Panc1 (cell line): Measurements from ENCODE around the gene SYCP2. TPM values are rescaled to one million over a fixed set of nuclear protein-coding genes. Genes with fewer than 3 reads are reported as not detected.

ENCODE experiments used
- ATAC-seq: fragments of 200-7000 bp; cut with Tn5 transposase; 2 replicates; pipeline ENCODE4 v1.9.1; 2020; ENCODE audit warnings: mild to moderate bottlenecking, moderate library complexity
- Bru-seq: library from RNA; stranded (reverse); fragments of 400-500 nt; gene quantifications from one replicate; lab custom pipeline; 2021; lab: Mats Ljungman, UMichigan
- BruChase-seq, 2 experiments: library from RNA; stranded (reverse); fragments of 400-500 nt; gene quantifications; one replicate each; lab custom pipeline; 2021; lab: Mats Ljungman, UMichigan
- BruUV-seq: library from RNA; stranded (reverse); fragments of 400-500 nt; replicated peaks from 2 replicates; lab custom pipeline; 2021; lab: Mats Ljungman, UMichigan
- CTCF ChIA-PET: fragments of 300-600 bp; sonication (Branson Sonifier 250); formaldehyde crosslinking; loops from one replicate; lab custom pipeline; 2022; ENCODE audit warnings: antibody characterized with exemption; lab: Charles Lee
- POLR2A ChIA-PET: fragments of 300-600 bp; sonication (Branson Sonifier 250); formaldehyde crosslinking; loops from one replicate; lab custom pipeline; 2022; ENCODE audit warnings: antibody characterized with exemption; lab: Charles Lee
- DNase-seq: peaks from one replicate; pipeline ENCODE4 v3.0.0-alpha.2; 2010; ENCODE audit warnings: low read depth, low spot score
- H3K27ac ChIP-seq: 2 replicates; pipeline ENCODE4 v1.5.1; 2011; ENCODE audit warnings: mild to moderate bottlenecking, low read length, inconsistent platforms
- H3K27me3 ChIP-seq: fragments of 200-500 bp; sonication (Bioruptor generic); 2 replicates; pipeline ENCODE4 v1.6.0; 2014; ENCODE audit warnings: low read length, inconsistent platforms; ENCODE audit not compliant: control insufficient read depth, insufficient read depth
- H3K36me3 ChIP-seq: fragments of 200-500 bp; sonication (Bioruptor generic); 2 replicates; pipeline ENCODE4 v1.5.1; 2014; ENCODE audit warnings: inconsistent platforms, mild to moderate bottlenecking, low read length, moderate library complexity; ENCODE audit not compliant: control insufficient read depth, insufficient read depth
- H3K4me1 ChIP-seq: 2 replicates; pipeline ENCODE4 v1.5.1; 2011; ENCODE audit warnings: inconsistent platforms, mild to moderate bottlenecking, low read length, moderate library complexity; ENCODE audit not compliant: control insufficient read depth, insufficient read depth
- H3K4me3 ChIP-seq, 2 experiments: 2 replicates each; pipeline ENCODE4 v1.5.1; 2011 to 2012; ENCODE audit warnings: low read depth in 2 of 2, low read length in 2 of 2, mild to moderate bottlenecking in 2 of 2, inconsistent platforms in 1 of 2, moderate library complexity in 1 of 2
- H3K9me3 ChIP-seq: fragments of 200-500 bp; sonication (Bioruptor generic); 2 replicates; pipeline ENCODE4 v1.5.1; 2014; ENCODE audit warnings: low read depth, mild to moderate bottlenecking, inconsistent platforms, low read length, moderate library complexity; ENCODE audit not compliant: control insufficient read depth, insufficient read depth
- POLR2AphosphoS5 ChIP-seq: IDR thresholded peaks from 2 replicates; pipeline ENCODE4 v1.6.1; 2012; ENCODE audit warnings: mild to moderate bottlenecking, low read depth, low read length, moderate library complexity
- REST ChIP-seq, 2 experiments: IDR thresholded peaks; 2 replicates each; pipeline ENCODE4 v1.6.1; 2011 to 2012; ENCODE audit warnings: low read depth in 2 of 2, control low read depth in 1 of 2, low read length in 1 of 2, mild to moderate bottlenecking in 1 of 2, moderate library complexity in 1 of 2; ENCODE audit not compliant: insufficient read depth in 1 of 2
- SIN3A ChIP-seq: IDR thresholded peaks from 2 replicates; pipeline ENCODE4 v1.6.1; 2012; ENCODE audit warnings: low read depth, mild to moderate bottlenecking, low read length, moderate library complexity, borderline replicate concordance; ENCODE audit not compliant: insufficient read depth
- TCF7L2 ChIP-seq: IDR thresholded peaks from 2 replicates; pipeline ENCODE4 v1.6.1; 2011; ENCODE audit warnings: mild to moderate bottlenecking, low read depth, low read length, inconsistent platforms
- in situ Hi-C: cut with HindIII; loops from 2 replicates; pipeline ENCODE4 v1.10.0; 2016; ENCODE audit warnings: low sequenced_read_pairs, low pct_unique_long_range_greater_than_20kb
- intact Hi-C: fragments of 100-400 bp; cut with micrococcal nuclease; formaldehyde crosslinking; loops from one replicate; pipeline ENCODE4 v1.10.0; 2022; ENCODE audit not compliant: unreplicated experiment
- long read RNA-seq: library from polyadenylated mRNA; unstranded; transcript quantifications from one replicate; pipeline ENCODE4 v2.0.0, GENCODE V29; 2021; ENCODE audit not compliant: unreplicated experiment
- polyA plus RNA-seq: library from polyadenylated mRNA; unstranded; fragments of >200 nt; gene quantifications from one replicate; pipeline ENCODE4 v1.2.1, GENCODE V29; 2012; ENCODE audit warnings: missing spikeins; ENCODE audit not compliant: insufficient read length
- total RNA-seq: library from RNA; stranded (reverse); gene quantifications from one replicate; pipeline ENCODE4 v1.2.1, GENCODE V29; 2021; ENCODE audit not compliant: unreplicated experiment
- TF ChIP-seq, protein P1 (sequence below): fragments of 450-650 bp; IDR thresholded peaks from 2 replicates; pipeline ENCODE4 v1.5.1; 2017; ENCODE audit warnings: mild to moderate bottlenecking

The SYCP2 gene
- total RNA-seq (39.7 TPM), Bru-seq, nascent RNA (percentile 88 among the genes with signal in this experiment), BruChase-seq, experiment 1, labeled RNA remaining after a 2-hour chase (percentile 95 among the genes with signal in this experiment), BruChase-seq, experiment 2, labeled RNA remaining after a 6-hour chase (percentile 88 among the genes with signal in this experiment)
- 12.9 TPM for polyA plus RNA-seq
- long read RNA-seq, partial matches to known transcripts = 12 of 30 reads
- long read RNA-seq, other reads (novel, unspliced or antisense) = 18 of 30 reads

GRCh38 chr20:59933296-59933848 lies at the start of gene SYCP2:
Gene SYCP2, minus strand, starts transcription at chr20:59933637. Its CDS starts 11,224 bp downstream, at chr20:59922413.
- DNase-seq (no peak), ATAC-seq (peak; percentile 88)
- intact Hi-C loops (no loop called here), in situ Hi-C loops (no loop called here)
- no TSS peak for BruUV-seq
- TF ChIP-seq SIN3A = no peak
- POLR2A ChIA-PET = no interaction called here
- no peaks in the 10 kb centered on the region for H3K27me3 ChIP-seq
- peak within 1 kb of the TSS; percentile 65 to 84 for H3K4me3 ChIP-seq
- H3K4me1 ChIP-seq = peaks cover 62% of the 10 kb centered on the region
- H3K27ac ChIP-seq = peak within 1 kb of the TSS; percentile 94
- CTCF ChIA-PET = interaction anchor here (1.3 kb wide), 1 partner anchor 11 kb away, joined by 5 read pairs; no protein-coding TSS in a partner anchor
- H3K9me3 ChIP-seq = no peaks in the 10 kb centered on the region
- H3K36me3 ChIP-seq = no peaks in the 10 kb centered on the region

DNA sequence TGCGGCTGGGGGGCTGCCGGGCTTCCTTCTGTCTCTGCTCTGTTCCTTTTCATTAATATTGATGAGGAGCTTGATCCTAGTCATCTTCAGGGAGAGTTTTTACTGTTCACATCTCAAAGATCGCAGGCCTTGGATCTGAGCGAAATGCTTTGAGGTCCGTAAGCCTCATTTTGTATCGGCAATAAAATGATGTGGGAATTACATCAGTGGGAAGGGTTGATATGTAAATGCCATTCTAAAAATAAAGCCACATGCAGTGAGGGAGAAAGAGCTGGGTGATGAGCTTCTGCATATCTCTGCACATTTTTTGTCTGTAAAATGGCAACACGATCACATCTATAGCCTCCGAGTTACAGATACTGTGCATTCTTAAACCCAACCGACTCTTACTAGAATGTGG lies 49.6 kb upstream of the SYCP2 start:
- H3K4me3 ChIP-seq = no peak overlapping the region
- no peak for ATAC-seq
- no peak overlapping the region for H3K27ac ChIP-seq
- BruUV-seq = no TSS peak
- H3K27me3 ChIP-seq = no peaks in the 10 kb centered on the region
- in situ Hi-C loops (no loop called here), intact Hi-C loops (no loop called here)
- H3K9me3 ChIP-seq = no peaks in the 10 kb centered on the region
- no peak for DNase-seq
- CTCF ChIA-PET = no interaction called here
- POLR2A ChIA-PET = no interaction called here
- H3K36me3 ChIP-seq = no peaks in the 10 kb centered on the region
- TF ChIP-seq REST (IDR thresholded peaks at IDR 0.05; ENCODE audit: insufficient read depth in 1 of 2, low read depth in 2 of 2, low read length in 1 of 2) = no peak
- no peak for TF ChIP-seq SIN3A
- TF ChIP-seq POLR2AphosphoS5 = no peak
- TF ChIP-seq, protein P1, sequence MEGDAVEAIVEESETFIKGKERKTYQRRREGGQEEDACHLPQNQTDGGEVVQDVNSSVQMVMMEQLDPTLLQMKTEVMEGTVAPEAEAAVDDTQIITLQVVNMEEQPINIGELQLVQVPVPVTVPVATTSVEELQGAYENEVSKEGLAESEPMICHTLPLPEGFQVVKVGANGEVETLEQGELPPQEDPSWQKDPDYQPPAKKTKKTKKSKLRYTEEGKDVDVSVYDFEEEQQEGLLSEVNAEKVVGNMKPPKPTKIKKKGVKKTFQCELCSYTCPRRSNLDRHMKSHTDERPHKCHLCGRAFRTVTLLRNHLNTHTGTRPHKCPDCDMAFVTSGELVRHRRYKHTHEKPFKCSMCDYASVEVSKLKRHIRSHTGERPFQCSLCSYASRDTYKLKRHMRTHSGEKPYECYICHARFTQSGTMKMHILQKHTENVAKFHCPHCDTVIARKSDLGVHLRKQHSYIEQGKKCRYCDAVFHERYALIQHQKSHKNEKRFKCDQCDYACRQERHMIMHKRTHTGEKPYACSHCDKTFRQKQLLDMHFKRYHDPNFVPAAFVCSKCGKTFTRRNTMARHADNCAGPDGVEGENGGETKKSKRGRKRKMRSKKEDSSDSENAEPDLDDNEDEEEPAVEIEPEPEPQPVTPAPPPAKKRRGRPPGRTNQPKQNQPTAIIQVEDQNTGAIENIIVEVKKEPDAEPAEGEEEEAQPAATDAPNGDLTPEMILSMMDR = no peak
- no peak for TF ChIP-seq TCF7L2
- H3K4me1 ChIP-seq = no peaks in the 10 kb centered on the region

DNA sequence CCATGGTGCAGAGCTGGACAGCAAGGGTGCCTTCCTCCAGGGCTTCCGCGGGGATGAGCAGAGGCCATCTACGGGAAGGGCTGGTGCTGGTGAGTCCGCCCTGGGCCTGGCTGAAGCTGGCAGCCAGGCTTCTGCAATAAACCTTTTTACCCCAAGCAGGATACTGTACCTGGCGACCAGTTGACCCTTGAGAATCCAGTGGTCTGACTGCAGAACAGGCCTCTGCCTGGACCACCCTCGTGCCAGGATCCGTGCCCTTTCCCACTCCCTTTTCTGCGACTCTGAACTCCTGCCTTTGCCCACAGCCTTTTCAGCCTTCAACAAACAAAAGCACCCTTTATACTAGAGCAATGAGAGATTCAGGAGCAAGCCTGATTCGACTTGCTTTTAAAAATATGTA lies 43.6 kb upstream of the SYCP2 start:
- ATAC-seq = no peak
- no peak for TF ChIP-seq REST (IDR thresholded peaks at IDR 0.05; ENCODE audit: insufficient read depth in 1 of 2, low read depth in 2 of 2, low read length in 1 of 2)
- TF ChIP-seq, protein P1 = no peak
- TF ChIP-seq TCF7L2 = no peak
- no TSS peak for BruUV-seq
- H3K27ac ChIP-seq = no peak overlapping the region
- no peaks in the 10 kb centered on the region for H3K27me3 ChIP-seq
- H3K4me1 ChIP-seq = no peaks in the 10 kb centered on the region
- ChIA-PET CTCF (no interaction called here), POLR2A (no interaction called here)
- no peak overlapping the region for H3K4me3 ChIP-seq
- H3K9me3 ChIP-seq = no peaks in the 10 kb centered on the region
- in situ Hi-C loops (no loop called here), intact Hi-C loops (no loop called here)
- DNase-seq = no peak
- H3K36me3 ChIP-seq = no peaks in the 10 kb centered on the region
